ENCODE data around the gene ACVR2A. TPM values are rescaled to one million over a fixed set of nuclear protein-coding genes. Genes with fewer than 3 reads are reported as not detected.

ACVR2A gene
- total RNA-seq, 1 experiment from 2014 or later = 9.4 TPM

DNA sequence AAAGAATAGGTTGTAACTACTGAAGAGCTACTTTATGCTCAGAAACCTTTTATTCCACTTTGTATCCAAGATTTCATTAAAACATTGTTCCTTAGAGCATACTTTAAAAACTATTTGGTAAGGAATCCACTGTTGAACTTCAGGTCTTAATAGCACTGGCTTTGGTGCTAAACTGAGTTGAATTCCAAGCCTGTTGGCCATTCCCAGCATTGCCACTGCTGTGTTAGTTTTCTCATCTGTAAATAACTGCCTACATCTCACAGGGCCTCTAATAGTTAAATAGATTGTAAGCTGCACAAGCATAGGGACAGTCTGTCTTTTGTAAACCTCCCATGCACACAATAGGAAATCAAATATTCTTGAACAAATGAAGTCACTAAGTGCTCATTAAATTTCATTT lies 89.1 kb downstream of the ACVR2A start (continued):
- TF ChIP-seq SRF (IDR thresholded peaks at IDR 0.05; ENCODE audit: low read depth) (no peak), TCF7L2 (IDR thresholded peaks at IDR 0.05; ENCODE audit: borderline replicate concordance, extremely low read depth, insufficient read depth, insufficient read length) (no peak), JUND (IDR thresholded peaks at IDR 0.05) (no peak), SIN3A (IDR thresholded peaks at IDR 0.05; ENCODE audit: low read depth) (no peak), FOSL1 (IDR thresholded peaks at IDR 0.05; ENCODE audit: low read depth) (no peak), SP1 (IDR thresholded peaks at IDR 0.05; ENCODE audit: low read depth) (no peak), EZH2phosphoT487 (IDR thresholded peaks at IDR 0.05; ENCODE audit: borderline replicate concordance) (no peak), EGR1 (IDR thresholded peaks at IDR 0.05; ENCODE audit: low read depth) (no peak), POLR2A (IDR thresholded peaks at IDR 0.05; ENCODE audit: borderline replicate concordance, extremely low read depth, insufficient read depth, insufficient read length) (no peak), RAD21 (IDR thresholded peaks at IDR 0.05; ENCODE audit: low read depth) (no peak), YY1 (IDR thresholded peaks at IDR 0.05; ENCODE audit: extremely low read depth, insufficient replicate concordance, low read depth, low read length) (no peak)

- intact Hi-C loops (cut with micrococcal nuclease) = no loop called here
- no peak overlapping the region for H3K4me2 ChIP-seq (ENCODE audit: low read length)
- RAD21 ChIA-PET (ENCODE audit: low non-redundant PET in 1 of 2, low total read pairs in 2 of 2, uncharacterized antibody in 2 of 2, unreplicated experiment in 2 of 2) = no interaction called here
- H4K20me1 ChIP-seq (ENCODE audit: insufficient read depth) = no peaks in the 10 kb centered on the region
- BruUV-seq (replicated peaks) = no TSS peak
- H3K4me1 ChIP-seq (ENCODE audit: control insufficient read depth in 1 of 2, insufficient read depth in 2 of 2, low read length in 2 of 2) = no peaks in the 10 kb centered on the region
- POLR2A ChIA-PET = no interaction called here
- H3K27me3 ChIP-seq (ENCODE audit: insufficient read depth, low read length) = no peaks in the 10 kb centered on the region
- peaks cover 4 to 28% of the 10 kb centered on the region in 2 experiments; a peak in 2 of 4 replicates for H3K36me3 ChIP-seq (ENCODE audit: control insufficient read depth in 1 of 2, insufficient read depth in 2 of 2, low read length in 2 of 2)
- no peak overlapping the region for H3K4me3 ChIP-seq (replicated peaks in 1 of 2; ENCODE audit: low read depth in 1 of 2, low read length in 2 of 2)
- ATAC-seq (no peak), DNase-seq (ENCODE audit: low read depth, low spot score) (no peak)
- no peak overlapping the region for H3K27ac ChIP-seq (ENCODE audit: low read depth, low read length)
- CTCF ChIA-PET = no interaction called here
- H3K9me2 ChIP-seq (ENCODE audit: insufficient read depth) = no peaks in the 10 kb centered on the region
- H3K9me3 ChIP-seq (ENCODE audit: control insufficient read depth in 1 of 2, insufficient read depth in 1 of 2, low read depth in 1 of 2, low read length in 2 of 2) = no peaks in the 10 kb centered on the region
- H3K9ac ChIP-seq (ENCODE audit: low read length) = no peak overlapping the region
- no peaks in the 10 kb centered on the region for H3K79me2 ChIP-seq (ENCODE audit: insufficient read depth, low read length)
- no peak overlapping the region for H2AFZ ChIP-seq (ENCODE audit: low read depth, low read length, poor library complexity, severe bottlenecking)
- TF ChIP-seq, protein P1, sequence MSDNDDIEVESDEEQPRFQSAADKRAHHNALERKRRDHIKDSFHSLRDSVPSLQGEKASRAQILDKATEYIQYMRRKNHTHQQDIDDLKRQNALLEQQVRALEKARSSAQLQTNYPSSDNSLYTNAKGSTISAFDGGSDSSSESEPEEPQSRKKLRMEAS (IDR thresholded peaks at IDR 0.05) = no peak
- TF ChIP-seq ELF1 (IDR thresholded peaks at IDR 0.05; ENCODE audit: borderline replicate concordance, low read depth) (no peak), ZFX (IDR thresholded peaks at IDR 0.05) (no peak), SP1 (IDR thresholded peaks at IDR 0.05; ENCODE audit: low read depth) (no peak), YY1 (IDR thresholded peaks at IDR 0.05; ENCODE audit: extremely low read depth, insufficient replicate concordance, low read depth, low read length) (no peak), REST (IDR thresholded peaks at IDR 0.05; ENCODE audit: low read depth) (no peak), ATF3 (IDR thresholded peaks at IDR 0.05) (no peak), POLR2AphosphoS5 (IDR thresholded peaks at IDR 0.05; ENCODE audit: low read depth, low read length) (no peak), EZH2 (IDR thresholded peaks at IDR 0.05) (no peak), FOSL1 (IDR thresholded peaks at IDR 0.05; ENCODE audit: low read depth) (no peak), SIN3A (IDR thresholded peaks at IDR 0.05; ENCODE audit: low read depth) (no peak), CBX3 (IDR thresholded peaks at IDR 0.05; ENCODE audit: low read depth) (no peak), ZNF274 (IDR thresholded peaks at IDR 0.05; ENCODE audit: low read depth, low read length) (no peak), CEBPB (IDR thresholded peaks at IDR 0.05; ENCODE audit: low read depth) (no peak)
- TF ChIP-seq, protein P2, sequence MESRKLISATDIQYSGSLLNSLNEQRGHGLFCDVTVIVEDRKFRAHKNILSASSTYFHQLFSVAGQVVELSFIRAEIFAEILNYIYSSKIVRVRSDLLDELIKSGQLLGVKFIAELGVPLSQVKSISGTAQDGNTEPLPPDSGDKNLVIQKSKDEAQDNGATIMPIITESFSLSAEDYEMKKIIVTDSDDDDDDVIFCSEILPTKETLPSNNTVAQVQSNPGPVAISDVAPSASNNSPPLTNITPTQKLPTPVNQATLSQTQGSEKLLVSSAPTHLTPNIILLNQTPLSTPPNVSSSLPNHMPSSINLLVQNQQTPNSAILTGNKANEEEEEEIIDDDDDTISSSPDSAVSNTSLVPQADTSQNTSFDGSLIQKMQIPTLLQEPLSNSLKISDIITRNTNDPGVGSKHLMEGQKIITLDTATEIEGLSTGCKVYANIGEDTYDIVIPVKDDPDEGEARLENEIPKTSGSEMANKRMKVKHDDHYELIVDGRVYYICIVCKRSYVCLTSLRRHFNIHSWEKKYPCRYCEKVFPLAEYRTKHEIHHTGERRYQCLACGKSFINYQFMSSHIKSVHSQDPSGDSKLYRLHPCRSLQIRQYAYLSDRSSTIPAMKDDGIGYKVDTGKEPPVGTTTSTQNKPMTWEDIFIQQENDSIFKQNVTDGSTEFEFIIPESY (IDR thresholded peaks at IDR 0.05; ENCODE audit: extremely low read depth, insufficient replicate concordance, low read length) = no peak
Measured at GRCh38 chr2:147934881-147935620, 90.2 kb downstream of the ACVR2A start.
